ENCODE results near the gene SMG7. TPM values are rescaled to one million over a fixed set of nuclear protein-coding genes. Genes with fewer than 3 reads are reported as not detected.

SMG7 gene
- total and polyA plus RNA-seq, 12 donors, result 15.4 to 54.4 (median 34.9) TPM

GRCh38 chr1:183480971-183481441 lies 8.7 kb downstream of the SMG7 start:
- Histone ChIP-seq H3K9me3 (replicated peaks in 1 of 3) (no peaks in the 10 kb centered on the region), H3K4me1 (replicated peaks in 1 of 2) (peaks cover 0 to 29% of the 10 kb centered on the region in 2 donors), H3K27me3 (no peaks in the 10 kb centered on the region), H3K4me3 (no peak overlapping the region), H3K36me3 (replicated peaks in 1 of 2) (no peaks in the 10 kb centered on the region), H3K27ac (no peak overlapping the region)
- intact Hi-C loops (cut with DNase I), result no loop called here
- no peak for DNase-seq
- WGBS, 4 donors, result 70 to 76% (median 74%) methylated on average over 1 of the region's 1 CpG
- TF ChIP-seq POLR2A (IDR thresholded peaks at IDR 0.05) (no peak), CTCF (IDR thresholded peaks at IDR 0.05) (no peak)

GRCh38 chr1:183483224-183483623 lies 10.9 kb downstream of the SMG7 start:
- 80 to 96% (median 88%) methylated on average over 1 of the region's 1 CpG for WGBS, 4 donors
- Histone ChIP-seq H3K9me3 (replicated peaks in 1 of 3) (no peaks in the 10 kb centered on the region), H3K27me3 (no peaks in the 10 kb centered on the region), H3K4me1 (replicated peaks in 1 of 2) (peaks cover 0 to 25% of the 10 kb centered on the region in 2 donors), H3K27ac (no peak overlapping the region), H3K36me3 (replicated peaks in 1 of 2) (no peaks in the 10 kb centered on the region), H3K4me3 (no peak overlapping the region)
- TF ChIP-seq CTCF (IDR thresholded peaks at IDR 0.05) (no peak), POLR2A (IDR thresholded peaks at IDR 0.05) (no peak)
- intact Hi-C loops (cut with DNase I), result no loop called here
- DNase-seq, result no peak

- H3K27ac ChIP-seq, result no peak overlapping the region
- H3K4me1 ChIP-seq (replicated peaks in 1 of 2), result peaks cover 0 to 16% of the 10 kb centered on the region in 2 donors
- no peaks in the 10 kb centered on the region for H3K27me3 ChIP-seq
- H3K4me3 ChIP-seq, result no peak overlapping the region
- WGBS, 4 donors, result 82 to 92% (median 89%) methylated on average over 1 of the region's 1 CpG
- DNase-seq, result no peak
- no peak for TF ChIP-seq CTCF (IDR thresholded peaks at IDR 0.05)
- TF ChIP-seq POLR2A (IDR thresholded peaks at IDR 0.05), result no peak
- H3K36me3 ChIP-seq (replicated peaks in 1 of 2), result no peaks in the 10 kb centered on the region
- H3K9me3 ChIP-seq (replicated peaks in 1 of 3), result no peaks in the 10 kb centered on the region
- intact Hi-C loops (cut with DNase I), result no loop called here
These were observed 12.0 kb downstream of the SMG7 start for GRCh38 chr1:183484254-183484653.

- H3K27me3 ChIP-seq, result no peaks in the 10 kb centered on the region
- 90 to 100% (median 94%) methylated on average over 1 of the region's 1 CpG for WGBS, 4 donors
- no peaks in the 10 kb centered on the region for H3K9me3 ChIP-seq (replicated peaks in 1 of 3)
- no peak for TF ChIP-seq CTCF (IDR thresholded peaks at IDR 0.05)
- TF ChIP-seq POLR2A (IDR thresholded peaks at IDR 0.05), result no peak
- intact Hi-C loops (cut with DNase I), result no loop called here
- H3K36me3 ChIP-seq (replicated peaks in 1 of 2), result no peaks in the 10 kb centered on the region
- no peak for DNase-seq
- peaks cover 0 to 13% of the 10 kb centered on the region in 2 donors for H3K4me1 ChIP-seq (replicated peaks in 1 of 2)
- no peak overlapping the region for H3K27ac ChIP-seq
- no peak overlapping the region for H3K4me3 ChIP-seq
These were observed 12.6 kb downstream of the SMG7 start for GRCh38 chr1:183484851-183485250.

Measured in adrenal gland (tissue), 12 donors.